Cardiac atrium fibroblast (primary cell): ENCODE results near the gene TPR. TPM values are rescaled to one million over a fixed set of nuclear protein-coding genes. Genes with fewer than 3 reads are reported as not detected.

ENCODE experiments used
- total RNA-seq: library from RNA; depleted of rRNA; stranded (reverse); fragments of >200 nt; gene quantifications from 2 replicates; pipeline ENCODE4 v1.2.3, GENCODE V29; 2015

Gene TPR
- 37.5 and 49.2 TPM in 2 replicates for total RNA-seq

GRCh38 chr1:186375152-186375928, at the start of gene TPR, which contains the start of gene ODR4:
Gene TPR (minus strand): TSS chr1:186375253. CDS start chr1:186375028, 225 bp downstream.
Gene ODR4 (plus strand): TSS chr1:186375838. CDS start chr1:186379786, 3,948 bp downstream.

GRCh38 chr1:186295980-186296379, 79.1 kb downstream of the TPR start, which contains the start of gene PRG4:
Gene PRG4 (plus strand): TSS chr1:186296279.

Other genes starting within 250 kb of the TPR start
- under 0.01 and 0.81 TPM in 2 replicates for gene PRG4, start 79.0 kb downstream of the TPR start, total RNA-seq
- 7.9 and 8.4 TPM in 2 replicates for gene ODR4, start 585 bp upstream of the TPR start, total RNA-seq
- not detected in 2 replicates for gene PDC, start 85.9 kb upstream of the TPR start, total RNA-seq